ENCODE measurements around the gene KCNH5.

GRCh38 chr14:62988967-62989366, 56.3 kb downstream of the KCNH5 start:
- TF ChIP-seq, protein P1, sequence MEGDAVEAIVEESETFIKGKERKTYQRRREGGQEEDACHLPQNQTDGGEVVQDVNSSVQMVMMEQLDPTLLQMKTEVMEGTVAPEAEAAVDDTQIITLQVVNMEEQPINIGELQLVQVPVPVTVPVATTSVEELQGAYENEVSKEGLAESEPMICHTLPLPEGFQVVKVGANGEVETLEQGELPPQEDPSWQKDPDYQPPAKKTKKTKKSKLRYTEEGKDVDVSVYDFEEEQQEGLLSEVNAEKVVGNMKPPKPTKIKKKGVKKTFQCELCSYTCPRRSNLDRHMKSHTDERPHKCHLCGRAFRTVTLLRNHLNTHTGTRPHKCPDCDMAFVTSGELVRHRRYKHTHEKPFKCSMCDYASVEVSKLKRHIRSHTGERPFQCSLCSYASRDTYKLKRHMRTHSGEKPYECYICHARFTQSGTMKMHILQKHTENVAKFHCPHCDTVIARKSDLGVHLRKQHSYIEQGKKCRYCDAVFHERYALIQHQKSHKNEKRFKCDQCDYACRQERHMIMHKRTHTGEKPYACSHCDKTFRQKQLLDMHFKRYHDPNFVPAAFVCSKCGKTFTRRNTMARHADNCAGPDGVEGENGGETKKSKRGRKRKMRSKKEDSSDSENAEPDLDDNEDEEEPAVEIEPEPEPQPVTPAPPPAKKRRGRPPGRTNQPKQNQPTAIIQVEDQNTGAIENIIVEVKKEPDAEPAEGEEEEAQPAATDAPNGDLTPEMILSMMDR (IDR thresholded peaks at IDR 0.05): no peak
- no peak for TF ChIP-seq EP300 (IDR thresholded peaks at IDR 0.05; ENCODE audit: low read depth)
- no peak for TF ChIP-seq POLR2A (IDR thresholded peaks at IDR 0.05)
